ENCODE results near the gene RANBP3L.

Gene RANBP3L

DNA sequence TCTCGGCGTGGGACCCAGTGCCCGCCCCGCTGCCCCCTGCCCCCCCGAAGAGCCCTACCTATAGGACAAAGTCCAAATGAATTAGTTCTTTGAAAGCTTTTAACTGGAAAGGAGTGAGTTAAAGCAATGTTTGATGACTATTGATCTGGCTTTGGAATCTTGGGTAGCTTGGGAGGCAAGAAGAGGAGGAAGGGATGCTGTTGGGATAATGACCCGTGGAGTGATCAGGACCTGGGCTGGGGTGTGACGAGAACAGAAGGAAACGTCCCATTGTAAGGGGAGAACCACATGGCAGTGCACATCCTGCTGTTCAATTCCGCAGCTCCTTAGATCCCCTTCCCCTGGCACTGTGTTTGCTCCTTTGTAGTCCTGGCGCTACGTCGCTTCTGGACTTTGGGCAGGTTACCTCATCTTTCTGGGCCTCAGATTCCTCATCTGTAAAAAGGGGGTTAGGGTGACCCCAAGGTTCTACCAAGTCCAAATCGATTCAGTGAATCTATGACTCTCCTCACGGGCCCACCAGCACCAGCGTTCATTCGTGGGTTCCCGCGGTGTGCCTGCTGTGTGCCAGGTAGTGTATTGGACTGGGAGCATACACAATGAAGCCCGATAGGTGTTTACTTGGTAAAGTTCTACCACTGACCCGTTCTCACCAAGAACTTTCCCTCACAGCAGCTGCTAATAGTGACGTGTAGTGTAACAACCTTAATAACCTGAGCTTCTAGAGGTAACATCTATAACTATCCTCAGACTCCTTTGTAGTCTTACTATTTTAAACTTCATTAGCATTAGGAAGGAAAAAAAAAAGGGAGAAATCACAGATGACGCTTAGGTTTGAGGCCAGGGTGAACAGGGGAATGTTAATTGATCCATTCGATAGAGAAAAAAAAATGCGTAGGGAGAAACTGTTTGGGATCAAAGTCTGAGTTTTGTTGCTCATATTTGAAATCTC is 58.9 kb downstream of the RANBP3L start:
- DNase-seq = no peak

DNA sequence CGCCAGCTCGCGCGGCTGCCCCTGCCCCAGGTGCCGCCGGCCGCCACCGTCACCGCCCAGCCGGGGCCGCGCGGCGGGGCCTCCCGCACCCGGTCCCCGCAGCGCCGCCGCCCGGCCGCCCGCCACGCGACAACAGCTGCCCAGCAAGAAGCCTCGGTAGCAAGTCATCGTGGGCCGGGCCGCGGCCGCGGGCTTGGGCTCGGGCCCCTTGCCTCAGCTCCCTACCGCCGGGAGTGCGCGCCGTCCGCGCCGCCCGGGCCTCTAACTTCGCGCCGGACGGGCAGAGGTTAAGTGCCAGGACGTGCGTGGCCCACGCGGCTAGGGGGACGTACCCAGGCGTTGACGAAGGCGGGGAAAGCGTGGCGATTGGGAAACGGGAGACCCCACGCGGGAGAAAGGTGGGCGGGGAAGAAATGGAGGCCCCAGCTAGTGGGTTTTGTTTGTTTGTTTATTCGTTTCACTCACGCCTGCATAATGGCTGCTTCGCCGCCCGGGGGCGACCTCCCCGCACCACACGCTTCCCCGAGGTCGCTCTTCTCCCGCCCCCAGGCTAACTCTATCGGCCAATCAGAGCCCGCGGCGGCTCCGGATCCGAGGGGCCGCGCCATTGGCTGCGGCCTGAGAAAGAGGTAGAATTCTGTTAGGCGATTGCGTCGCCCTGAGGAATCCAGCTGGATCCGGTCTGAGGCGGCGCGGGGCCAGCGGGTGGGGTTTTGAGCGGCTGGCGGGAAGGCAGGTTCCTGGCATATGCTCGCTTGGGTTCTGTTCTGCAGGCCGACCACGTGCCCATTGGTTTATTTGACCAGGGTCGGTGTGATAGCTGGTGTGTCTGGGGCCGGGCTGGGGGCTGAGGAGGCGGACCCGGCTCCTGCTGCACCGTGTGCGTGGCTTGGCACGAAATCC is 59.8 kb downstream of the RANBP3L start, which contains the start of gene NADK2:
TSS of gene NADK2 (minus strand) at position 295 of the 903 bp plus-strand sequence. CDS start at position 168, 127 bp downstream.
- peak; percentile 83 to 87 (median 86) for DNase-seq

DNA sequence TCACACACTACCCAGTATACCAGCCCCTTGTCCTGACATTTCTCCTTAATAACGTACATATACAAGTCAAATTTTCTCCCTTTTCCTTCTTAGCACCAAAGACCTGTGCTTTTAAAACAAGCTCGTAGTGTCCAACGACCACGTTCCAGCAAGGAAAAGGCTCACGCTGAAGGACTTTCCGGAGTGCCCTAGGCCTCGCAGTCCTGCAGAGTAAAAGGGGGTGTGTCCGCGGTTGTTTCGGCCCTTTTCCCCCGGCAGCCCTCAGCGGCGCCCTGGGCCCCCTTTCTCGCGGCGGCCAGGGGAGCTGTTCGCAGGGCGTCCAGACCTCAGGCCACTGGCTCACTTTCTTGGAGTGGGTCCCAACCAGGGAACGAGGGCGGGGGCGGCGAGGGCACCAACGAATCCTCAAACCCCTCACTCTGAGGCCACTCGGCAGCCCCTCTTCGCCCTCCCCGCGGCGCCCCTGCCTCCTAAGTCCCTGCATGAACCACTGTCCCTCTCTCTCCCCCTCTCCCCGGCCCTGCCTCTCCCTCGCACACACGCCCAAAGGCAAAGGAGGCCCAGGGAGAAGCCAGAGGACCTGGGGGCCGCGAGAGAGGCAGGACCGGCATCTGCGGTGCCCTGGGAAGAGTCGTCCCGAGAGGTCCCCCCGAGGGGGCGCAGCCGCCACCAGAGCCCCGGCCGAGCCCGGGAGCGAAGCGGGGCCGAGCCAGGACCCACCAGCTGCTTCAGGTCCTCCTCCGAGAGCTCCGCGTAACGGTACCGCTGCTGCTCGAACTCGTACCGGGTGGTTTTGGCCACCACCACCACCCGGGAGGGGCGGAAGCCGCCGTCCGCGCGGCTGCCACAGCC is 60.7 kb downstream of the RANBP3L start:
- peak in 3 of 4 experiments; percentile 31 to 39 (median 36) for DNase-seq

GRCh38 chr5:36239370-36240293 is 62.1 kb downstream of the RANBP3L start:
- no peak for DNase-seq

GRCh38 chr5:36238502-36239295 is 63.0 kb downstream of the RANBP3L start:
- DNase-seq = no peak

GRCh38 chr5:36237751-36238150 is 64.0 kb downstream of the RANBP3L start:
- no peak for DNase-seq

DNA sequence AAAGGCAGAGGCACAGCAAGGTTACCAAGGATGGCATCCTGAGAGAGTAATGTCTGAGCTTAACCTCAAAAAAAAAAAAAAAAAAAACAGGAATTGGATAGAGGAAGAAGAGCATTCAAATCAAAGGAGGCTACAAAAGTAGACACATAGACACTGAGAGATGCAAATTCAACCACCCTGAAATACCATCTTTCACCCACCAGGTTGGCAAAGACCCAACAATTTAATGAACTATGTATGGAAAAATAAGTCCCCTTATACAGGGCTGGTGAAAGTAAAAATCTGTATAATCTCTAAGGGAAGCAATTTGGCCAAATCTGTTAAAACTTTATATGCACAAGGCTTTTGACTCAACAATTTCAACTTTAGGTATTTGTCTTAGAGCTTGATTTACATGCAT is 64.9 kb downstream of the RANBP3L start:
- DNase-seq = no peak

DNA sequence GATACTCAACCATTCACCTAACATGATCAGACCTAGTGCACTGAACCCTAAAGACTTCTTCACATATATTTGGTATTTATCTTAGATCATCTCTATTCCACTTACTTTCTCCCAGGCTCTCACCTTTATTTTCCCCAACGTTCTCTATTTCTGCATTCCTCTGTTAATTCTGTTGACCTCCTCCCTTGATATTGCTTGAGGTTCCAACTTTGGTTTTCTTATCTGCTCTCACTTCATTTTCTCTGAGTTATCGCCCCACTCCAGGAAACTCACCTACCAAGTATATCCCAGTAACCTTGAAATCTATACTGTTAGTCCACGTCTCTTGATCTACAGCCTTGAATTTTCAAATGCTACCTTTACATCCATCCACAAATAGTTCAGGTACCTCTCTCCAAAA is 69.2 kb downstream of the RANBP3L start:
- no peak for DNase-seq

GRCh38 chr5:36230151-36230790 is 71.4 kb downstream of the RANBP3L start:
- no peak for DNase-seq

DNA sequence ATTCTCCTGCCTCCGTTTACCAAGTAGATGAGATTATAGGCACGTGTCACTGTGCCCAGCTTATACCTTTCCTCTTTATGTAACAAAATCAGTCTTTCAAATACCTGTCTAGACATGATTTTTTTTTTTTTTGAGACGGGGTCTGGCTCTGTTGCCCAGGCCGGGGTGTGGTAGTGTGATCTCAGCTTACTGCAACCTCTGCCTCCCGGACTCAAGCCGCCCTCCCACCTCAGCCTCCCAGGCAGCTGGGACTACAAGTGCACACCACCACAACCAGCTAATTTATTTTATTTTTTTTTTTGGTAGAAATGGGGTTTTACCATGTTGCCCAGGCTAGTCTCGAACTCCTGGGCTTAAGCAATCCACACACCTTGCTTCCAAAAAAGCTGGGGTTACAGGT is 73.2 kb downstream of the RANBP3L start:
- DNase-seq = no peak

DNA sequence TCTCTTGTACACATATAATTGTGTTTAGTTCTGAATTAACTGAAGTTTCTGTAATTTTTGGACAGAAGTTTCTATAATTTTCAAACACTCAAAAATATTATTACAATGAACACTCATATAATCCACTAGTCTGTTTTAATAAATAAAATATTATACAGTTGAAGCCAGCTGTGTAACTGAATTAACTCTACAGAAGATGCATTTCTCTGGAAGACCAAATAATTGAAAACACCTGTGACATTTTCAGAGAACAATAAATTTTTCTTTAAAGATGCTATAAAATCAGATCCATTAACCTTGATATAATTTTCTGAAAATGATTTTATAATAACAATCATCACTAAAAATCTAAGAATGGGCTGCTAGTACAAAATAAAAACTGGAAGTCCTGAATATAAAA is 74.7 kb downstream of the RANBP3L start:
- no peak for DNase-seq

DNA sequence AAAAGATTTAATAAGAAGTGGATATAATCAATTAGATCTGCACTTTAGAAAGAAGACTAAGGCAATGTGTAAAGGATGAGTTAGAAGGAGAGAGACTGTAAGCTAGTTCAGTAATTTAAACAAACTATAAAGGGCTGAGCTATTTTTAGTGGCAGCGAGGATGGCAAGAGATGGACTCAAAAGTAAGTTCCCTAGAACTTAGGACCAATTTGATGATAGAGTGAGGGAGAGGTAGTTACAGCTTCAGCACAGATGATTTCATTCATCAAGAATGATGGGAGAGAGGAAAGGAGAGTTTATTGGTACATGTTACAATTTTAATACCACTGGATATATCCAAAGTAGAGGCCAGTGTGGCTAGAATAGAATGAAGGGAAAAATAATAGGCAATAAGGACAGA is 79.1 kb downstream of the RANBP3L start:
- no peak for DNase-seq

- DNase-seq = no peak
Measured at GRCh38 chr5:36217988-36218387, 83.7 kb downstream of the RANBP3L start.

GRCh38 chr5:36217567-36217966 is 84.1 kb downstream of the RANBP3L start:
- DNase-seq = no peak

GRCh38 chr5:36215910-36216309 is 85.8 kb downstream of the RANBP3L start:
- DNase-seq = no peak

DNA sequence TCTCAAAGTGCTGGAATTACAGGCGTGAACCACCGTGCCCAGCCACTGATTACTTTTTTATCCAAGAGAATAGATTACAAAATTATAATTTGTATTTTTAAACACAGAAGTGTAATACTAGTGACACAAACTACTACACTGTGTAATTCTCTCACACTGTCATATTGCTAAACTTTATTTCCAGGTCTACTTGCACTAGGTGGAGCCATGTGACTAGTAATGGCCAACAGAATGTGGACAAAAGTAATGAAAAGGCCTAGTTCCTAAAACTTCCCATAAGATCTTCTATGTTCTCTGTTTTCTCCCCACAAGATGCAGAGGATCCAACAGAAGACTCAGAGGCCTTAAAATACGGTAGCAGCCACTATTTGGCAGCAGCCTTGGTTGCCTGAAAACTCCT is 87.3 kb downstream of the RANBP3L start:
- no peak for DNase-seq

DNA sequence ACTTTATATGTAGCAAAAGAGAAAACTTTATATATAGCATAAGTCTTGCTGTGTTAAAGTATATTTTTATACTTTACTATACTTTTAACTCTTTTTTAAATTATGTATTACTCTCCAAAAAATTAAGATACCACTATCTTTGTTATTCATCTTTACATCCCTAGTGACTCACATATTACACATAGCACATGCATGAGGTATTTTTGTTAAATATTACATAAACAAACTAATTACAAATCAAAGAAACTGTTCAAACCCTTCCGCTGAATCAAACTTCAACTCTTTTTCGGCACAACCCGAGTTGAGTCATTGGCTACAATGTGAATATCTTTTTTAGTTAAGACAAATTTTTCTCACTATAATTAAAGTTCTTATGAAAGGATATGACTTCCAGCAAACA is 92.0 kb downstream of the RANBP3L start:
- no peak for DNase-seq

GRCh38 chr5:36208786-36209185 is 92.9 kb downstream of the RANBP3L start:
- no peak for DNase-seq

DNA sequence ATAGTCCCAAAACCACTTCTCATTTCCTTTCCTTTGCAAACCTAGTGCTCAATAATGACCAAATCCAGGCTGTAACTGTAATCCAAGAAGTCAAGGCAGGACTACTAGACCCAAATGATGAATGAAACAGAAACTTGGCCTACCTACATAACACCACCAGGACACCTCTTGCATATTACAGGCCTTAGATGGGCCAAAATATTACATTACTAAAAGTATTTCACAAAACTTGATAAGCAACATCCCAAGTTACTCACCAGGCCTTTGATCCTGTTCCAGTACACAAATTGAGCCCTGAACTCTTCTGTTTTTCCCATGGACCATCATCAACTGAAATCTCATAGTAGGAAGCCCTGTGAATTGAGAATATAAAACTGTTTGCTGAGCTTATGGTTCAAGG is 94.8 kb downstream of the RANBP3L start:
- DNase-seq = no peak

- no peak for DNase-seq
Measured at GRCh38 chr5:36205329-36205728, 96.4 kb downstream of the RANBP3L start.

Measured in activated CD4-positive, CD25-positive, alpha-beta regulatory T cell (primary cell).